HK-2 (cell line): ENCODE data around the gene ISL1.

Source experiments
- DNase-seq: peaks from one replicate; pipeline ENCODE4 v3.0.0-alpha.2; 2018; ENCODE audit not compliant: unreplicated experiment

The ISL1 gene

DNA sequence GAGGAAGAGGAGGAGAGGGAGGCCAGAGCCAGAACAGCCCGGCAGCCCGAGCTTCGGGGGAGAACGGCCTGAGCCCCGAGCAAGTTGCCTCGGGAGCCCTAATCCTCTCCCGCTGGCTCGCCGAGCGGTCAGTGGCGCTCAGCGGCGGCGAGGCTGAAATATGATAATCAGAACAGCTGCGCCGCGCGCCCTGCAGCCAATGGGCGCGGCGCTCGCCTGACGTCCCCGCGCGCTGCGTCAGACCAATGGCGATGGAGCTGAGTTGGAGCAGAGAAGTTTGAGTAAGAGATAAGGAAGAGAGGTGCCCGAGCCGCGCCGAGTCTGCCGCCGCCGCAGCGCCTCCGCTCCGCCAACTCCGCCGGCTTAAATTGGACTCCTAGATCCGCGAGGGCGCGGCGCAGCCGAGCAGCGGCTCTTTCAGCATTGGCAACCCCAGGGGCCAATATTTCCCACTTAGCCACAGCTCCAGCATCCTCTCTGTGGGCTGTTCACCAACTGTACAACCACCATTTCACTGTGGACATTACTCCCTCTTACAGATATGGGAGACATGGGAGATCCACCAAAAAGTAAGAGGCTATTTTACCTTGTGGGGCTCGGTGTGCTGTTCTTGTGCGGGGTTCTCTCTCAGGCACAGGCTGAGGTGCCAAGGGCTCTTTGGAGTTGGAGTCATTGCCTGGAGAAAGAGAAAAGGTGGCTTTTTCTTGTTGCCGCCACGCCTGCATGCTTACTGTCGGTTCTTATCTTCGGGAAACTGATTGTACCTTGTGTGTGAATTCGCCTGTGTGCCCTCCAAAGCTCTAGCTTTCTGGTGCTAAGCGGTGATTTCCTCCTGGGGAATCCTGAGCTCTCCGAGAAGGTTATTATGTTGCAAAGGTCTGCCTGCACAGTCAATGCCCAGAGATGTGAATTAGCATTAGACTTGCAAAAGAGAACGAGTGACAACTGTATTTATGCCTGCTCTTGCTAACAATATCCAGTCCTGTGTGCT is at the start of gene ISL1:
TSS of gene ISL1 (plus strand) at position 318 of the 991 bp plus-strand sequence. CDS start at position 542, 224 bp downstream.
- DNase-seq, result peak; percentile 81

DNA sequence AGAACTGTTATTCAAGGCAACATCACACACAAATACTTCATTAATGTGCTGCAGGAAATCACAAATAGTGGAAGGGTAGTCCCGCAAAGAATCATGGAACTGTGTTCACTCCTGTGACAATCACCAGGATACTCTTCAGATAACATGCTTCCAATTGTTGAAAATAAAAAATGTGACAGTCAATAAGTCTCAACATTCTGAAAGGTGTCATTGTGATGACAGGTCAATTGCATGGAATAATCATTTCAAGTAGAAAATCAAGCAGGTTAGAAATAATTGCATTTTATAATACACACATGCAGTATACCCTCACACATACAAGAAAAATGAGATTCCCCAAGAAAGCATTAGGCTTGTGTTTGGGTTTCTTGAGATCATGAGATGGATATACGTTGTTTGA is 46.4 kb upstream of the ISL1 start:
- DNase-seq, result no peak

DNA sequence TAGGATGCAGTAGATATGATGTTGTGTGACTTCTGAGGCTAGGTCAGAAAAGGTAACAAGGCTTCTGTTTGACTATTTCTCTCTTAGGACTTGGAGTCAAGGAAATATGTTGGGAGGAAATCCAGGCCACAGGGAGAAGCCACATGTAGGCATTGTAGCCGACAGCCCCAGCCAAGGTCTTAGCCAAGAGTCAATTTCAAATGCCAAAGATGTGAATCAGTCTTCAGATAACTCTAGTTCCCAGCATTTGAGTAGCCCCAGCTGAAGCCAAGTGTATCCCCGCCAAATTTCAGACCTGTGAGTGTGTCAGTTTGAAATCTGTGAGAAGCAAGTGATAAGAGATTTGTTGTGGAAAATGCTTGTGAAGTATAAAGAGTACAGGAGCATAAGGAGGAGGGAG is 38.1 kb upstream of the ISL1 start:
- DNase-seq, result peak; percentile 21

DNA sequence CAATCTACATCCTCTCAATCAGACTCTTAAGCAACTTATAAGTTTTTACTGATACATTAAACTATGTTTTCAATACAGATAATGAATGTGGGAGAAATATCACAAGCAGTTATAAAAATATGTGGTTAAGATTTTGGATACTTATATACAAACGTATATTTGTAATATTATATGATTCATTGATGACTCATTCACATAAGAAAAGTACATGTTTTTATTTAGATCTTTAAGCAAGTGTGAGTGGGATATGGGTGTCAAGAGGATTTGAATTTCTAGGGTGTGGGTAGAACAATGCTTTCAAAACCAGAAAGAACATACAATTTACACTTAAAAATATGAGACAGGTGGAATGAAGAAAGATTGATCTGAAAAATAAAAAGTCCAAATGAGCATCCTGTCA is 36.1 kb upstream of the ISL1 start:
- DNase-seq, result no peak

DNA sequence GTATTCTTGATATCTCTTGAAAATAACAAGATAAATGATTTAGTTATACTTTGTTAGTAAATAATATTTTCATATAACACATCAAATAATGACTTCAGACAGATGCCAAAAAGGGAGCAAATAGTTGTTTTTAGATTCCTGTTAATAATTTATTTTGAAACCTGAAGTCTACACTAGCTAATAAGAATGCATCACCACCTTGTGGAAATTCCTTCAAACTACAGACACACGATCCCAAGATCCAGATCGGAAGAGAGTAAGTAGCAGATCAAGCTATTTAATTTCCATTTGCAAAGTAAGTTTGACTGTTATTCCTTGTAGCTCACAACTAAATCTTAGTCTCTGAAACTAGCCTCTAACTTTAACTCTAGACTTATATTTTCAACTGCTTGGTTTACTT is 35.5 kb upstream of the ISL1 start:
- no peak for DNase-seq

DNA sequence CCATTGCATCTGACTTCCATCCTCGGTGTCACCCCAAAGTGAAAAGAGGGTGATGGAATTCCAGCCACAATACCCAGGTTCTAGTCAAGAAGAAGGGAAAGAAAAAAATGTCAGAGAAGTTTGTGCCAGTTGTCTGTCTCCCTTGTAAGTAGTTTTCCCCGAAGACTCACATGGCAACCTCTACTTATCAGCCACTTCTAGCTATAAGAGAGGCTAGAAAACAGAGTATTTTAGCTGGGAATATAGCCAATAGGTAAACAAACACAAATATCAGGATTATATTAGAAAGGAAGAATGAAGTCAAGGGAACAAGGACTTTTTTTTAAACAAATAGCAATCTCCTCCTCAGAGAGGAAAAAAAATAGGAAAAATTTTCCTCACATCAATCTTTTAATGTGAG is 12.2 kb upstream of the ISL1 start:
- no peak for DNase-seq

DNA sequence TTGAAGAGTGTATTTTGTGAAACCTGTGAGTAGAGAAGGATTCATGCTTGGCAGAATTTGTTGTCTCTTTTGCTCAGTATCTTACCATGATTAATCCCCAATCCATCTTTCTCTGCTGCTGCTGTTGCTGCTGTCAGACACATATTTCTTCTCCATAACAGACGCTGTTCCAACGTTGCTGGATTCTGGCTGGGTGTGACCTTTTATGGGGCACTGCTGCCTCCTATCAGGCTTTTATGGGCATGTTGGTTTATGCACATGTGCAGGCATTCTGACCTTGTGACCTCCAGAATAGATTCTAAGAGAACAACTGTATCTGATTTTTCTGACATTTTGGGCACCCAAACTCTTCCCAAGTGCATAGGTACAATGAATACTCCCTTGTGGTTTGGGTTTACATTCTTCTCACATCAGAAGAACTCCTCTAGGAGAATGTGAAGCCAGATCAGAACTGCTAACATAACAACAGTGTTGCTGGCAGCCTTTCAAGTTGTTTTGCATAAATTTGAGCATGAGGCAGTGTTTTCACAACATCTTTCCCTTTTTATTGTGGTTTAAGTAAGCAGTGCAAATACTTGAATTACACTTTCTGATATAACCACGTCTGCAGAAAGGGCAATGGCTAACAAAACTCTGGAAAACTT is 9.2 kb upstream of the ISL1 start:
- no peak for DNase-seq

DNA sequence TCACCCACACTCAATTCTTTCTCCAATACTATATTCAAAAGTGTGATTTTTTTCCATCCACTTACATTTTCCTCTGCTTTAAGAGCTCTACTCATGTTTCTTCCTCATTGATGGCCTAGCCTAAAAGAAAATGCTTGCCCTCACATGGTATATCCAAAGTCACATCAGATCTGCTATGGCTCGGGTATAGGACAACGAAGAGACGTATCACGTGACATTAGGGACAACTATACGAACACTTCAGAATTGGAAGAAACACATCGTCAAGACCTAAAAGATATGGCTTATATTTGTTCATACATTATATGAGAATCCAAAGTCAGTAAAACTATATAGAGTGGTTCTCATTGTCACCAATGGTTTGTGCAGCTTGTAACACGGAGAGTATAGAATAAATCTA is 8.2 kb upstream of the ISL1 start:
- DNase-seq, result no peak

DNA sequence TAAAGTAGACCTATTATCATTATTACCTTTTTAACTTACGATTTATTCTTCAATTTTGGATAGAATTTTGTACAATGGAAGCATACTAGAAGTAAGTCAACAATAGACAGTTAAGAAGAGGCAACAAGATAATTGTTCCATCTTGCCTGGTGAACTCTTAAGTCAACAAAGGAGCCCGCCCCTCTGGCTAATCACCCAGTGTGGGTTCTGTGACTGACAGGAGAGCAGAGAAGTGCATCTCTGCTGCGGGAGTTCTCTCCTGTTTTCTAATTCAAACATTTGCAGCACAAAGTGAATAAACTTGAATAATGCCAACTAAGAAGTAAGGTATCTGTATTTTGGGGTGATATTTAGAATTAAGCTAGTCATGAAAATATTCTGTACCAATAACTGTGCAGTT is 6.7 kb upstream of the ISL1 start:
- no peak for DNase-seq

DNA sequence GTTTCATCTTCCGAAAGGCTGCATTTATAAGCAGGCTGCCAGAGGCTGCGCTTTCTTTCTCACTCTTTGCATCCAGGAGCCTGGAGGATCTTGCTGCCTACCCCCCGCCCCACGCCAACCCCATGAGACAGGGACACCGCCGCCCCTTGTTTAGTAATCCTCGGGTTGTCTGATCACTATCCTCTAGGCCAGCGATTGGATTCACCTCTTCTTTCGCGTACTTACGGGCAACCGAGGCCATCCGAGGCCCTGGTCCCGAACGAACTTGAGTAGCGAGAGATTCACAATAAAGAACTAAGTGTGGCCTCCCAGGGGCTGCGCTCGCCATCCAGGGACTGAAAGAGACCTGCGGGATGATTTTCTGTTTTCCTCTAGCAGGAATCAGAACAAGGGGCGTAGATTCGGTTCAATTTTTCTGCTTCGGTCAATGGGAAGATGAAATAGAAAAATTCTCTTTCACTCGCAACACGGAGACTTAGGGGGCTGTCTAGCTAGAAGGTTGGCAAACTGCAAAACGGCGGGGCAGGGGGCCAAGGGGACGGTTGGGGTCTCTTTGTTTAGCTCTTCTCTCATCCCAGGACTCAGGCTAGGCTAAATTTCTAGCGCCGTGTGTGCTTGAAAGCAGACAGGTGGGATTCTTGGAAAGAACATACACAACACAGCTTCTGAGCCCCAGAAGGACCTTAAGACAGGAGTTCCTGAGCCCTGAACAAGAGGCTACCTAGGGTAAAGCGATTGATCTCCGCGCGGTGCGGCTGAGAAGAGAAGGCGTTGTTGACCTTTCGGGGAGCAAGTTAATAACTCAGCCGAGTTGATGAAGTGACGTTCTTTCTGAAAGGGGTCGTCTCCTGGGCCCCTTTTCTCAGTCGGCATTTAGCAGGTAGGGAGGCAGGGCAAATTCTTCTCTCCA is 5.8 kb upstream of the ISL1 start:
- no peak for DNase-seq

DNA sequence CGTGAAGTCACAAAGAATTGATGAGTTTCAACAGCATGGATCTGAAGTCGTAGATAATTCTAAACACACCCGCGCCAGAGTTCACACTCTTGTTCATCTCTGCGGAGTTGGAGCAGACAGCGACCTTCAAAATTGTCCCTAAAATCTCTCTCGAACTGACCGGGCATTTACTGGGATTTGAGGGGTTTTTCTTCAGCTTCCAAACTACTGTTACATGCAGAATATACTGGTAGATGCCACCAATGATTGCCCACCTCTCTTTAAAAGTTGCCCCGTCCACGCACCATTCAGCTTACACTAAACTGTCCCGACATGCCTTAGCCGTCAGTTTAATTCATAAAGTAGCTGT is 5.2 kb upstream of the ISL1 start:
- DNase-seq, result no peak

DNA sequence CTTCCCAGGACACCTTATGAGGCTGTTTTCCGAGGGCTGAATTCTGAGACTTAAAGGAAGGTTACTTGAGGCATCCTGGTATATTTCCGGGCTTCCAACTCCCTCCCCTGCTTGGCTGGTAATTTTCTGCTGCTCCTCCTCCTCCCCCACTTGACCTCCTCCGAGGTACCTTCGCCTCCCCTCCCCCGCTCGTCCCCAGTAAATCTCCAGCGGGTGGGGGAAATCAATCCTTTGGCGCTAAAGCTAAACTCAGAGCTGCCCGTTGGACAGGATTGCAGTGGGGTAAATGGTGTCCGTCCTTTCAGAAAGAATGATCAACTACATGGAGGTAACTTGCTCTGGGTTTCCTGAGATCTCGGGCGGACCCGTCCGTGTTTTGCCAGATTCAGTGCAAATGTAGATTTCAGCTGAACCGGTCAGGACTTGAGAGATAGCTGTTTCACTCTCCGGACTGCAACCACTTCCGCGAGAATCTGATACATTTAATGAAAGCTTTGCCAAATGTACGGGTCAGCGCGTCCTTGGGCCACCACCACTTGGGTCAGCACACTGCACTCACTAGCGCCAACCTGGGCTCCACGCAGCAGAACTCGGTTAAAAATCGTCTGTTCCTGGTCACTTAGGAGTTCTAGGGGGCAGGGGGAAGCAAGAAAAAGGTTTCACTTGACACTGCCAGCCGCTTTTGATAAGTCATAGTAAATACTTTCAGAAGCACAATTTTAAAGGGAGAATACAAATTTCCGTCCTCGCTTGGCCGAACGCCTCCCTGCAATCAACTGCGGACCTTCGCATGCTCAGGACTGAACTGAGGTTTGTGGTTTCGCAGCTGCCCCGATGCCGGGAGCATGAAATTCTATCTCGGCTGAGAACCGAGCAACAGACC is 4.6 kb upstream of the ISL1 start:
- DNase-seq, result peak; percentile 43

DNA sequence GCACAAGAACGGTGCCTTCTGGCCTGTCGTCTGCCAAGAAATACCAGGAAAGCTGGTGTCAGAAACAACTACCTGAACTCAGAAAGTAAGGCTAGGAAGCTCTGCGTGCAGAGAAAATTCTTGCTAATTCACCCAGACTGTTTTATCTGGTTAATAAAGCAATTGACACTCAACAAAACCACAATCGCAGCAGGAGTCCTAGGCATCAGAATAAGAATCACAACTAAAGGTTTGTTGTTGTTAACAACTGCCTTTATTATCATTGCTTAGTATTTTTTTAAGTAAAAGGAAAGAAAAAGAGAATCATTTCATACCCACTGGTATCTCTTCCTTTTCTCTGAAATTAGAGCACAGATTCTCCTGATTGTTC is 3.9 kb upstream of the ISL1 start:
- DNase-seq, result no peak

DNA sequence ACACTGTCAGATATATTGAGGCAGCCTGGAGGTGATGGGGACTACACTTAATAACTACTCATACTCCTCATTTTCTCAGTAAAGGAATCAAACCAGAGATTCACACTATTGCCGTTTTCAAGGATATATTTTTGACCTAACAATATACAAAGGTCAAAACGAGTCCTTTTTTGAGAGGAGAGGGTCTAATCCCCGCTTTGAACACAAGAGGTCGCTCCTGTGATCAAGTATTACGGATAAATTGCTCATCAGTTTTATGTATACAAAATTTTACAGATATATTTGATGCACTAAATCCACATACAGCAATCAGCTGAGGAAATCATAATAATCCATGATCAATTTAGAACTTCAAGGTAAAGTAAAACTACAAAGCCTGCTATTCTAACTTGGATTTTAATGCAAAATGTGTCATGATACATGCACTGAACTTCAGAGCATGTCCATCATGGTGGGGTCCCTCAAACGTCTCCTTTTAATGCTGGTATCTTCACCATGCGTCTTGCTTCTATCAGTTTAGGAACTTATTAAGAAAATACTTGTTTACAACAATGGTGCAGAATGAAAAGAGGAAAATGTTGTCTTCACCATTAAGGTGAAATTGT is 2.5 kb upstream of the ISL1 start:
- no peak for DNase-seq

DNA sequence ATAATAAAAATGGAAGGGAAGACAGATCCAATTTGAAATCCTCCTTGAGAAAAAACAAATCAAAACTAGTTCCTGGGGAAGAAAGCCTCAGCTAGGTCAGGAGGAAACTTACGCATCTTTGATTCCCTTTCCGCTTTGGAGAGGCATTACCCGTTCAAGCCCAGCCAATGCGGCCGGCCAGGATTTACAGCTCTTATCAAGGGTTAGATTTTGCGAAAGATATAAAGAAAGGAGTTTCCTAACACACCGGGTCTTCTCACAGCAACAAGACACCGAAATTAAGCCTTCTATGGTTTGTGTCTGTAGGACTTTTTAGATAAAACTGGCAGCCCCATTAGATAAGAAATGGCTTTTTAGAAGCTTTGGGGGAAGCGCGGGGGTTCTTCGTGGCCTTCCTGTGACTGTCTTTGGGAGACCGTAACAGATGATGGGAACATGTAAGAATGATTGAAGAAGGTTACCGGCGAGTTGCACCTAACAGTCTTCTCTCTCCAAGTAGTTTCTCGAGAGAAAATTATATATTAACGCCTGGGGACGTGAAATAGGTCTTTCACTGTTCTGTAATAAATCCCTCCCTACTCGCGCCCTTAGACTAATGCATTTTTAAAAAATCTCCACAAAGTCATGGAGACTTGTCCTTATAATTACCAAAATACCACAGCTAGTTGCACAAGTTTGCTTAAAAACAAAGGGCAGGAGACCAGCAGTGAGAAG is 1.3 kb upstream of the ISL1 start:
- DNase-seq, result peak; percentile 6

DNA sequence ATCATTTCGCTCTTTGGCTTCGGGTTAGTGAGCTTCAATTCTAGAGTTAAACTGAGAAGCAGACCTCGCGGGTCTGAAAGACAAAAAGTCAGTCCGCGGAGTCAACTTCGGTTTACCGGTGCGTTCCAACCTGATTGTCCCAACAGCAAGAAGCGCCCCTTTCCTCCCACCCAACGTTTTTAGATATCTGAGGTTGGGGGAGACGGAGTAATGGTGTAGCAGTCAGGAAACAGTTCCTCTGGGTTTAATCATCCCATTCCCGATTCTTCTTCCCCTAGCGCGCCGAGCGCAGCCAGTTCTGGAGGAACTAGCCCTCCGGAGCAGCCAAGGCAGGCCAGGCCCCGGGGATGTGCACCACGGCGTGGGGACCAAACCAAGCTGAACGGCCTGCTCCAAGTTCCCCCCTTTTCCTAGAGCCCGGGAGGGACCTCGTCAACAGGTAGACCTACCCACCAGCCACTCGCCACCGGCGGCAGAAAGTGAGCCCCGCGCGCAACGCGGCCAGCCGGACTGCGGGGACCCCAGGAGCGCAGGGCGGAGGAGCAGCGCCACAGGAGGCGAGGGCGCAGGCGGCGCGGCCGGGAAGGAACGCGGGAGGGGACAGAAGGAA is 622 bp upstream of the ISL1 start:
- peak; percentile 49 for DNase-seq

DNA sequence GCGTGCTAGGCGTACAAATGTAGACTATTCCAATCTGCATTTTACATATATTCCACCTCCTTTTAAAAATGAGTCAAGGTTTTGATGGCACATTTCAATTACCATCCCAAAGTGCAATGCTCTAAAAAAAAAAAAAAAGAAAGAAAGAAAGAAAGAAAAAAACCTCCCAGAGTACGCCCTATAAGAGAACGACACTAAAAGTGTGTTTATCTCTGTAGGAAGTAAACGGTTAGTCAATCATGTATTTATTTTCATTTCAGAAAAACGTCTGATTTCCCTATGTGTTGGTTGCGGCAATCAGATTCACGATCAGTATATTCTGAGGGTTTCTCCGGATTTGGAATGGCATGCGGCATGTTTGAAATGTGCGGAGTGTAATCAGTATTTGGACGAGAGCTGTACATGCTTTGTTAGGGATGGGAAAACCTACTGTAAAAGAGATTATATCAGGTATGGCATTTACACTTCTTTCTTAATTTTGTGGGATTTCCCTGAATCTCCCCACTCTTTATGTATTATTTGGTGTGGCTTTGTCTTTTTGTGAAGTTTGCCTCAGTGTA is 1.1 kb downstream of the ISL1 start:
- no peak for DNase-seq

DNA sequence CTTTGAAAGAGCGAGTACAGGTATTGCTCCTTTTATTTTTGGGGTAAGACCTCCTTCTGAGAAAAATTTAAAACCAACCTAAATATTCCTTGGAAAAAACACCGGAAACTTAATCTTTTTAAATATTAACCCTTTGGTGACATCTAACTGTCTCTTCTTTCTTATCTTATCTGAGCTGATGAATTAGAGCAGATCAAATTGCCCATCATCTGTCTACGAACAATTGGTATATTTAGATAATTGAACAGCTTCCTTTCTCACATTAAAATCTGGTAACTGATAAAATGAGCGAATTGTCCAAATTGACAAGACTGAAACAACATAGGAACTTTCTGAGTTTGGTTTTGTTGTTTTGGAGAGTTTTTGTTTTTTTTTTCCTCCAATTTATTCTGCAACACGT is 2.0 kb downstream of the ISL1 start:
- DNase-seq, result no peak
